ENCODE data around the gene COPZ2. TPM values are rescaled to one million over a fixed set of nuclear protein-coding genes. Genes with fewer than 3 reads are reported as not detected.

COPZ2 gene
- total RNA-seq, 2 donors from 2014 or later, result not detected

GRCh38 chr17:47992216-47992615 is 45.4 kb downstream of the COPZ2 start:
- Mint-ChIP-seq H3K4me1 (peaks cover 52% of the 10 kb centered on the region), H3K4me3 (no peak overlapping the region), H3K27ac (no peak overlapping the region), H3K9me3 (no peaks in the 10 kb centered on the region), H3K36me3 (ENCODE audit: low read depth) (no peaks in the 10 kb centered on the region), H3K27me3 (ENCODE audit: insufficient read depth) (no peaks in the 10 kb centered on the region)
- no peaks in the 10 kb centered on the region for H3K36me3 ChIP-seq (ENCODE audit: control insufficient read depth, insufficient read depth, low read length)
- peak overlapping the region; percentile 63 for H3K27ac ChIP-seq (ENCODE audit: low read depth, low read length)
- DNase-seq, result no peak
- H3K9ac ChIP-seq (ENCODE audit: extremely low read depth, low read length, poor library complexity, severe bottlenecking), result no peak overlapping the region
- no peak for TF ChIP-seq CTCF (conservative IDR thresholded peaks at IDR 0.05)
- peaks cover 23% of the 10 kb centered on the region for H3K4me1 ChIP-seq (ENCODE audit: control insufficient read depth, insufficient read depth, low read length)
- H3K27me3 ChIP-seq (ENCODE audit: control insufficient read depth, insufficient read depth, low read length, poor library complexity, severe bottlenecking), result no peaks in the 10 kb centered on the region
- 89 to 94% methylated on average over 3 to 4 of the region's 4 CpGs for WGBS, 2 experiments (ENCODE audit: insufficient coverage in 1 of 2, insufficient read length in 1 of 2)
- no peak overlapping the region for H3K4me3 ChIP-seq (ENCODE audit: low read length)
- no peaks in the 10 kb centered on the region for H3K9me3 ChIP-seq (ENCODE audit: control insufficient read depth, low read length)

- peak; percentile 77 for DNase-seq
Observed at GRCh38 chr17:47990962-47991731, 46.5 kb downstream of the COPZ2 start.

GRCh38 chr17:47989700-47990099 is 47.9 kb downstream of the COPZ2 start:
- Mint-ChIP-seq H3K9me3 (no peaks in the 10 kb centered on the region), H3K27me3 (ENCODE audit: insufficient read depth) (no peaks in the 10 kb centered on the region), H3K4me3 (no peak overlapping the region), H3K36me3 (ENCODE audit: low read depth) (no peaks in the 10 kb centered on the region), H3K4me1 (peaks cover 37% of the 10 kb centered on the region), H3K27ac (no peak overlapping the region)
- Histone ChIP-seq H3K27ac (ENCODE audit: low read depth, low read length) (no peak overlapping the region), H3K4me1 (ENCODE audit: control insufficient read depth, insufficient read depth, low read length) (peaks cover 10% of the 10 kb centered on the region), H3K9ac (ENCODE audit: extremely low read depth, low read length, poor library complexity, severe bottlenecking) (no peak overlapping the region), H3K9me3 (ENCODE audit: control insufficient read depth, low read length) (no peaks in the 10 kb centered on the region), H3K4me3 (ENCODE audit: low read length) (no peak overlapping the region), H3K36me3 (ENCODE audit: control insufficient read depth, insufficient read depth, low read length) (no peaks in the 10 kb centered on the region), H3K27me3 (ENCODE audit: control insufficient read depth, insufficient read depth, low read length, poor library complexity, severe bottlenecking) (no peaks in the 10 kb centered on the region)
- no peak for TF ChIP-seq CTCF (conservative IDR thresholded peaks at IDR 0.05)
- no peak for DNase-seq
- WGBS, 2 experiments (ENCODE audit: insufficient coverage in 1 of 2, insufficient read length in 1 of 2), result 100% methylated on average over 1 of the region's 1 CpG; no CpG with 5 or more reads in 1 of the 2 experiments

More at GRCh38 chr17:47990962-47991731, 46.5 kb downstream of the COPZ2 start:
- H3K4me3 Mint-ChIP-seq, result no peak overlapping the region
- H3K4me1 Mint-ChIP-seq, result peaks cover 49% of the 10 kb centered on the region
- TF ChIP-seq CTCF (conservative IDR thresholded peaks at IDR 0.05), result no peak
- Histone ChIP-seq H3K27ac (ENCODE audit: low read depth, low read length) (peak overlapping the region; percentile 93), H3K4me3 (ENCODE audit: low read length) (no peak overlapping the region), H3K9me3 (ENCODE audit: control insufficient read depth, low read length) (no peaks in the 10 kb centered on the region), H3K27me3 (ENCODE audit: control insufficient read depth, insufficient read depth, low read length, poor library complexity, severe bottlenecking) (no peaks in the 10 kb centered on the region), H3K36me3 (ENCODE audit: control insufficient read depth, insufficient read depth, low read length) (no peaks in the 10 kb centered on the region), H3K4me1 (ENCODE audit: control insufficient read depth, insufficient read depth, low read length) (peaks cover 23% of the 10 kb centered on the region), H3K9ac (ENCODE audit: extremely low read depth, low read length, poor library complexity, severe bottlenecking) (no peak overlapping the region)
- H3K27me3 Mint-ChIP-seq (ENCODE audit: insufficient read depth), result no peaks in the 10 kb centered on the region
- WGBS, 2 experiments (ENCODE audit: insufficient coverage in 1 of 2, insufficient read length in 1 of 2), result 39 to 58% methylated on average over 6 to 14 of the region's 14 CpGs
- H3K27ac Mint-ChIP-seq, result no peak overlapping the region
- H3K36me3 Mint-ChIP-seq (ENCODE audit: low read depth), result no peaks in the 10 kb centered on the region
- H3K9me3 Mint-ChIP-seq, result no peaks in the 10 kb centered on the region

All from endodermal cell (in vitro differentiated cells).